GM12878 (cell line): Measurements from ENCODE around the gene TCF12. TPM values are rescaled to one million over a fixed set of nuclear protein-coding genes. Genes with fewer than 3 reads are reported as not detected.

ENCODE experiments used
- ATAC-seq: fragments of 200-7000 bp; cut with Tn5 transposase; 3 replicates; pipeline ENCODE4 v1.9.1; 2020; ENCODE audit warnings: mild to moderate bottlenecking, moderate library complexity
- BruUV-seq: library from RNA; stranded (reverse); fragments of 400-500 nt; replicated peaks from 2 replicates; lab custom pipeline; 2021; lab: Mats Ljungman, UMichigan
- CTCF ChIA-PET: fragments of 300-600 bp; sonication (Branson Sonifier 250); formaldehyde crosslinking; extraction: SDS; loops from one replicate; lab custom pipeline; 2021; ENCODE audit warnings: inconsistent platforms; lab: Yijun Ruan, JAX
- POLR2A ChIA-PET: fragments of 350-600 bp; formaldehyde crosslinking; extraction: SDS; loops from one replicate; lab custom pipeline; 2021; ENCODE audit warnings: inconsistent platforms; lab: Charles Lee
- RAD21 ChIA-PET: fragments of 300-600 bp; sonication (Branson Sonifier 250); formaldehyde crosslinking; loops from one replicate; lab custom pipeline; 2023; ENCODE audit warnings: antibody characterized with exemption; ENCODE audit not compliant: unreplicated experiment; lab: Charles Lee
- SMC1A ChIA-PET: fragments of 300-600 bp; sonication (Branson Sonifier 250); formaldehyde crosslinking; loops from one replicate; lab custom pipeline; 2023; ENCODE audit not compliant: unreplicated experiment, uncharacterized antibody; lab: Charles Lee
- DNase-seq: peaks from one replicate; pipeline ENCODE4 v3.0.0-alpha.2; 2011; ENCODE audit warnings: low read depth, low spot score
- FAIRE-seq: peaks from 3 replicates; lab custom pipeline; 2011; peaks lifted over from hg19 to GRCh38; lab: Jason Lieb, UNC
- H2AFZ ChIP-seq: 2 replicates; pipeline ENCODE4 v1.6.0; 2011; ENCODE audit warnings: low read depth, low read length, control low read depth; ENCODE audit not compliant: control insufficient read depth
- H3K27ac ChIP-seq: 2 replicates; pipeline ENCODE4 v1.5.1; 2011; ENCODE audit warnings: control low read depth; ENCODE audit not compliant: control insufficient read depth, insufficient read depth
- H3K27me3 ChIP-seq, 2 experiments: replicated peaks in 1 of 2; 2 replicates each; pipeline versions ENCODE4 v1.6.0 to v1.6.1; 2011; ENCODE audit warnings: low read length in 1 of 2; ENCODE audit not compliant: control insufficient read depth in 2 of 2, insufficient read depth in 2 of 2
- H3K36me3 ChIP-seq, 2 experiments: 2 replicates each; pipeline ENCODE4 v1.5.1; 2011; ENCODE audit warnings: low read length in 1 of 2; ENCODE audit not compliant: control insufficient read depth in 2 of 2, insufficient read depth in 2 of 2
- H3K4me1 ChIP-seq: 2 replicates; pipeline ENCODE4 v1.6.1; 2011; ENCODE audit warnings: mild to moderate bottlenecking, low read length, moderate library complexity, mixed read lengths; ENCODE audit not compliant: control insufficient read depth, insufficient read depth
- H3K4me2 ChIP-seq: 2 replicates; pipeline ENCODE4 v1.6.0; 2011; ENCODE audit warnings: control low read depth; ENCODE audit not compliant: control insufficient read depth, insufficient read depth
- H3K4me3 ChIP-seq: fragments of 200-600 bp; sonication (generic); 2 replicates; pipeline ENCODE4 v1.5.1; 2016
- H3K79me2 ChIP-seq: 2 replicates; pipeline ENCODE4 v1.6.0; 2011; ENCODE audit warnings: low read length; ENCODE audit not compliant: control insufficient read depth, insufficient read depth
- H3K9ac ChIP-seq: 2 replicates; pipeline ENCODE4 v1.8.0; 2011; ENCODE audit warnings: low read length, control low read depth, mixed read lengths; ENCODE audit not compliant: control insufficient read depth, insufficient read depth
- H3K9me3 ChIP-seq: replicated peaks from 3 replicates; pipeline ENCODE4 v1.5.1; 2011; ENCODE audit warnings: mild to moderate bottlenecking, low read length; ENCODE audit not compliant: control insufficient read depth, insufficient read depth
- H4K20me1 ChIP-seq: 2 replicates; pipeline ENCODE4 v1.6.0; 2011; ENCODE audit not compliant: control insufficient read depth, insufficient read depth
- BCL11A ChIP-seq: IDR thresholded peaks from 2 replicates; pipeline ENCODE4 v1.6.1; 2011; ENCODE audit warnings: low read depth, low read length
- CTCF ChIP-seq, 3 experiments: IDR thresholded peaks in 2 of 3; conservative IDR thresholded peaks in 1 of 3; 2 replicates each; pipeline ENCODE4 v1.5.1; 2011; ENCODE audit warnings: low read depth in 3 of 3, low read length in 3 of 3, mild to moderate bottlenecking in 3 of 3, control low read depth in 2 of 3, moderate library complexity in 2 of 3, inconsistent platforms in 1 of 3, mixed read lengths in 1 of 3; ENCODE audit not compliant: control insufficient read depth in 2 of 3, insufficient read depth in 1 of 3; ENCODE audit errors: extremely low read depth in 1 of 3
- JUND ChIP-seq: IDR thresholded peaks from 2 replicates; pipeline ENCODE4 v1.6.1; 2012; ENCODE audit warnings: low read depth, mild to moderate bottlenecking, low read length, improper control_type of control experiment, moderate library complexity
- MYC ChIP-seq: IDR thresholded peaks from 2 replicates; pipeline ENCODE4 v1.6.1; 2011; ENCODE audit warnings: mild to moderate bottlenecking, low read length, moderate library complexity, inconsistent platforms; ENCODE audit not compliant: insufficient read depth, insufficient replicate concordance, insufficient read length, severe bottlenecking
- NFIC ChIP-seq: IDR thresholded peaks from 2 replicates; pipeline ENCODE4 v1.6.1; 2012; ENCODE audit warnings: low read depth, mild to moderate bottlenecking, inconsistent platforms, low read length, moderate library complexity
- NFYA ChIP-seq: IDR thresholded peaks from 2 replicates; pipeline ENCODE4 v1.6.1; 2011; ENCODE audit warnings: low read depth, mild to moderate bottlenecking, low read length, improper control_type of control experiment, borderline replicate concordance
- NRF1 ChIP-seq: conservative IDR thresholded peaks from 2 replicates; pipeline ENCODE4 v1.6.1; 2011; ENCODE audit warnings: mild to moderate bottlenecking, low read depth, low read length, improper control_type of control experiment
- PAX5 ChIP-seq: IDR thresholded peaks from 2 replicates; pipeline ENCODE4 v1.6.1; 2011; ENCODE audit warnings: low read depth, low read length, borderline replicate concordance
- REST ChIP-seq: IDR thresholded peaks from 2 replicates; pipeline ENCODE4 v1.6.1; 2012; ENCODE audit warnings: mild to moderate bottlenecking, low read depth, low read length
- TBL1XR1 ChIP-seq: IDR thresholded peaks from 2 replicates; pipeline ENCODE4 v1.6.1; 2012; ENCODE audit warnings: low read depth, low read length, improper control_type of control experiment
- WRNIP1 ChIP-seq: IDR thresholded peaks from 2 replicates; pipeline ENCODE4 v1.6.1; 2011; ENCODE audit warnings: low read depth, low read length, improper control_type of control experiment, borderline replicate concordance
- WGBS: methylation state at CpG from one replicate; pipeline ENCODE4 v1.1.6; 2016; ENCODE audit warnings: low lambda C conversion rate; ENCODE audit not compliant: insufficient replicate concordance, insufficient coverage; ENCODE audit errors: missing lambda C conversion rate; 5-methylcytosine and 5-hydroxymethylcytosine counted together
- in situ Hi-C: fragments of 300-500 bp; cut with MboI; formaldehyde crosslinking; loops from 9 replicates; pipeline ENCODE4 v1.14.3; 2018; ENCODE audit warnings: mixed read lengths
- intact Hi-C: fragments of 100-400 bp; cut with micrococcal nuclease; formaldehyde crosslinking; loops from one replicate; pipeline ENCODE4 v1.14.2; 2022; ENCODE audit not compliant: unreplicated experiment
- polyA plus RNA-seq, 11 experiments: library from polyadenylated mRNA; depleted of rRNA in 4 of 11; unstranded in 6 of 11; stranded (reverse) in 5 of 11; fragments of >200 nt; fragmentation: Nextera tagmentation in 4 of 11; fragmentation: Illumina TruSeq in 1 of 11; extraction: Ambion mirVana in 4 of 11; extraction: Trizol in 1 of 11; gene quantifications; 1 replicate in 1 of 11; 2 replicates in 10 of 11; pipeline versions ENCODE4 v1.2.1 to v1.2.3, GENCODE V29; 2011 to 2016; ENCODE audit warnings: inconsistent platforms in 2 of 11, missing spikeins in 2 of 11, low read depth in 1 of 11
- total RNA-seq, 4 experiments: library from RNA; depleted of rRNA in 3 of 4; stranded (reverse); fragments of >200 nt in 3 of 4; fragmentation: Illumina TruSeq in 1 of 4; extraction: Trizol in 1 of 4; gene quantifications; 2 replicates each; pipeline versions ENCODE4 v1.2.1 to v1.2.3, GENCODE V29; 2013 to 2021

TCF12 gene
- total and polyA plus RNA-seq, 10 of the 15 experiments (the other 5 are each of a cell fraction or from before 2014, with no cell fraction given): 8.2 to 70.9 (median 49.5) TPM

GRCh38 chr15:57324944-57325679 is 406.7 kb downstream of the TCF12 start (continued):
- TF ChIP-seq CTCF (IDR thresholded peaks at IDR 0.05 in 2 of 3, conservative IDR thresholded peaks at IDR 0.05 in 1 of 3; ENCODE audit: control insufficient read depth in 2 of 3, extremely low read depth in 1 of 3, insufficient read depth in 1 of 3, low read depth in 3 of 3, low read length in 3 of 3) (no peak), JUND (no peak), NRF1 (no peak), REST (no peak)

GRCh38 chr15:57326196-57326595 is 407.8 kb downstream of the TCF12 start:
- no peaks in the 10 kb centered on the region; a peak in 1 of 4 replicates for H3K27me3 ChIP-seq
- H3K27ac ChIP-seq: no peak overlapping the region
- 75% methylated on average over 23 of the region's 23 CpGs for WGBS
- H4K20me1 ChIP-seq: no peaks in the 10 kb centered on the region
- FAIRE-seq: no peak
- DNase-seq: no peak
- no peak for ATAC-seq
- ChIA-PET POLR2A (no interaction called here), RAD21 (interaction anchor here (0.6 kb wide), 1 partner anchor 181 kb away, joined by 3 read pairs; no protein-coding TSS in a partner anchor), SMC1A (no interaction called here), CTCF (interaction anchor here (0.7 kb wide), 1 partner anchor 199 kb away, joined by 3 read pairs; no protein-coding TSS in a partner anchor)
- H3K36me3 ChIP-seq: no peaks in the 10 kb centered on the region
- no peak overlapping the region for H3K4me2 ChIP-seq
- H3K79me2 ChIP-seq: no peaks in the 10 kb centered on the region
- H3K9me3 ChIP-seq: no peaks in the 10 kb centered on the region
- H3K4me3 ChIP-seq: no peak overlapping the region
- in situ Hi-C loops: no loop called here
- no peaks in the 10 kb centered on the region for H3K4me1 ChIP-seq
- BruUV-seq: no TSS peak
- no peak overlapping the region for H2AFZ ChIP-seq
- intact Hi-C loops: no loop called here
- no peak overlapping the region for H3K9ac ChIP-seq
- no peak for TF ChIP-seq PAX5
- TF ChIP-seq NFYA: no peak
- no peak for TF ChIP-seq TBL1XR1
- no peak for TF ChIP-seq MYC
- no peak for TF ChIP-seq BCL11A
- no peak for TF ChIP-seq NFIC
- no peak for TF ChIP-seq WRNIP1
- no peak for TF ChIP-seq REST
